GM12892 (cell line): ENCODE data around the gene POU2F3.

ENCODE experiments used
- DNase-seq: peaks from one replicate; pipeline ENCODE4 v3.0.0; 2011; ENCODE audit not compliant: insufficient read length
- FAIRE-seq: peaks from 2 replicates; lab custom pipeline; 2011; peaks lifted over from hg19 to GRCh38; lab: Jason Lieb, UNC
- POLR2A ChIP-seq: IDR thresholded peaks from 2 replicates; pipeline ENCODE4 v1.6.1; 2011; ENCODE audit warnings: low read depth, low read length, control low read depth
- POLR2AphosphoS5 ChIP-seq: IDR thresholded peaks from 2 replicates; pipeline ENCODE4 v1.6.1; 2011; ENCODE audit warnings: low read depth, low read length, control low read depth
- TAF1 ChIP-seq: IDR thresholded peaks from 2 replicates; pipeline ENCODE4 v1.6.1; 2011; ENCODE audit warnings: low read depth, mild to moderate bottlenecking, control low read depth, low read length, borderline replicate concordance

The POU2F3 gene

DNA sequence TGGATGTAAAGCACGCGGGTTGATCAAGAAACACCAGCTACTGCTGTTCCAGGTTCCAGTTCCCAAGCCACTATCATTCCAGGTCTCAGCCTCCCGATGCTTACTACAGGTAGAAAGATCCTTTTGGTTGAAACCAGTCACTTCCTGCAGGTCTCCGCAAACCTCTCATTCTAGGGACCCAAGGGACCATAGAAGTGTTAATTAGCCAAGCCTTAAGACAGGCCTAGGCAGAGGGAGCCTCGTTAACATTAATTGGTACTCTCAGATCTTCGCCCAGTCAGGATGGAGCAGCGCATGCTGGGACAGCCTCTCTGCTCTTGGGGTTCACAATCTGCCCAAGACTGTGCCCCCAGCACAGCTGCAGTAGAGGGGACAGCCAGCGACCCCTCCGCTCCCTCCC lies 40.3 kb upstream of the POU2F3 start:
- DNase-seq: no peak
- TF ChIP-seq POLR2AphosphoS5: no peak
- TF ChIP-seq TAF1: no peak
- no peak for TF ChIP-seq POLR2A
- no peak for FAIRE-seq

DNA sequence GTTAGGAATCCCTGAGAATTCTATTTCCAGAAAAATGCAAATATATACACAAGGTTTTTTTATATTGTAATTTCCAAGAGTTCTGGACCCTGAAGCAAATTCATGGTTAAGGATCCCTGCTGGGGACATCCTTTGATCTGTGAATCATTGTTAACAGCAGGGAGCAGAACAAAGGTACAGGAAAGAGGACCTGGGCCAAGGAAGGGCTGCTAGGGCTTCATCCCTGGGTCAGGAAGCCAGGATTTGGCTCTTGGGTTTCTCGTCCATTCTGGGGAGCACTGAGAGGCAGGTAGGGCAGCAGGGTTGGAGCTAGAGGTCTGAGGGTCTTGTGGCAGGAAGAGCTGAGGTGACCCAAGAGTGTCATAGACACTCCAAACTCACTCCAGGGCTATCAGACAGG lies 39.3 kb upstream of the POU2F3 start:
- FAIRE-seq (no peak), DNase-seq (no peak)
- TF ChIP-seq POLR2A (no peak), POLR2AphosphoS5 (no peak), TAF1 (no peak)

DNA sequence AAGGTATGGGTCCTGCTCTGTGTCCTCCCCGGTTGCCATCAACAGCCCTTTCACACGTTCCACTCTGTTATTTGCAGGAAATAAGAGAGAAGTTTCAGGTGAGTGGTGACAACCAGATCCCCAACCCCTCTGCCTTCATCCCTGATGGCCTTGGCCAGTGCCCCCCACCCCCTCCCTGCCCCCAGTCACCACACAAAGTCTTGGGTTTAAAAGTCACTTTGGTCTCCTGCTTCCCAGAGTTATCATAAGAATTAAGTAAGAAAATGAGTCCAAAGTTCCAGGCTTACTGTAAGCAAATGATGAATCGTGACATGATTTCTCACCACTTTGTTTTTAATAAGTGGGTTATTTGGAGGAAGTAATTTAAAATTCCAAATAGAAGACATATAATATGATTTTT lies 38.3 kb upstream of the POU2F3 start:
- no peak for TF ChIP-seq TAF1
- no peak for TF ChIP-seq POLR2A
- no peak for FAIRE-seq
- no peak for DNase-seq

DNA sequence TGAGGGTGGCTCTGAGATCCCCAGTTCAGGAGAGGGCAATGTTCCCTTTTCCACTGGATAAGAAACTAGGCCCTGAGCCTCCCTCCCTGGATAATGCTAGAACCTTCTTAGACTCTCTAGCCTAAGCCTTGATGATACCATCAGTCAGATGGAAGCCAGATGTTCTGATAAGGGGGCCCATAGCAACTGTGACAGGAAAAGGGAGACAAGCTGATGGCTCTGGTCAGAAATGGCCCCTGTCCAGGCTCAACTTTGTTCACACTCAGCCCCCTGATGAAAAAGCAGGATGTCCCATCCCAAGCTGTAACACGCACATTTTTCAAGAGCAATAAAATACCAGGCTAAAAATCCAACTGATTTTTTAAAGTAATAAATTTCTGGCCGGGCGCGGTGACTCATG lies 36.3 kb upstream of the POU2F3 start:
- DNase-seq: no peak
- FAIRE-seq: no peak
- TF ChIP-seq POLR2A: no peak
- TF ChIP-seq TAF1: no peak
- no peak for TF ChIP-seq POLR2AphosphoS5

DNA sequence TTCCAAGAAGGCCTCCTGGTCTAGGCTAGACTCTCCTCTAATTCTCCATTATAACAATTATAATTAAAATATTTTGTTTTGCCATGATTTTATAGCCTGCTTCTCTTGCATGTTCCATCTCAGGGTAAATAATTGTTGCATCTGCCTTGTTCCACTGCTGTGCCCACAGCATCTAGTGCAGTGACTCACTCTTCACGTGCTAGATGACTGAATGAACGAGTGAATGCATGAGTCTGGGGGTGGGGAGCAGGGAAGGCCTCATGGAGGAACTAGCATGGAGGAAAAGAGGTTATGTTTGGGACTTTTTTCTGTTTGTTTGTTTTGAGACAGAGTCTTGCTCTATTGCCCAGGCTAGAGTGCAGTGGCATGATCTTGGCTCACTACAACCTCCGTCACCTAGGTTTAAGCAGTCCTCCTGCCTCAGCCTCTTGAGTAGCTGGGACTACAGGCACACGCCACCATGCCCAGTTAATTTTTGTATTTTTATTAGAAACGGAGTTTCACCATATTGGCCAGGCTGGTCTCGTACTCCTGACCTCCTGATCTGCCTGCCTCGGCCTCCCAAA lies 34.3 kb upstream of the POU2F3 start:
- no peak for FAIRE-seq
- DNase-seq: no peak
- no peak for TF ChIP-seq POLR2A
- TF ChIP-seq TAF1: no peak
- no peak for TF ChIP-seq POLR2AphosphoS5

DNA sequence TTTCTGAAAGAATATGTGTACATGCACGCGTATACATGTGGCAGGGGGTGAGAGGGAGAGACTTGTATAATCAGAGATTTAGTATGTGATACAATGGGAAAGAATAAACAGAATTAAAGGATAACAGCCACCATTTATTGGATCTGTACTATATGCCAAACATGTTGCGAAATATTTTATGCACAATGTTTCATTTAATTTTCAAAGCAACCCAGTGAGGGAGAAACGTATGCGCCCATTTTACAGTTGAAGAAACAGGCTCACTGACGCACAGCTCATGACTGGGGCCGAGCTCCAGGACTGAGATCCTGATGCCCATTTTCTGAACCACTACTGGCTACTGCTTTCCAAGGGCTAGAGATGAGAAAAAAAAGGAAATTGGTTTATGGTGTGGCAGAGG lies 32.4 kb upstream of the POU2F3 start:
- TF ChIP-seq POLR2A (no peak), TAF1 (no peak), POLR2AphosphoS5 (no peak)
- DNase-seq (no peak), FAIRE-seq (no peak)

DNA sequence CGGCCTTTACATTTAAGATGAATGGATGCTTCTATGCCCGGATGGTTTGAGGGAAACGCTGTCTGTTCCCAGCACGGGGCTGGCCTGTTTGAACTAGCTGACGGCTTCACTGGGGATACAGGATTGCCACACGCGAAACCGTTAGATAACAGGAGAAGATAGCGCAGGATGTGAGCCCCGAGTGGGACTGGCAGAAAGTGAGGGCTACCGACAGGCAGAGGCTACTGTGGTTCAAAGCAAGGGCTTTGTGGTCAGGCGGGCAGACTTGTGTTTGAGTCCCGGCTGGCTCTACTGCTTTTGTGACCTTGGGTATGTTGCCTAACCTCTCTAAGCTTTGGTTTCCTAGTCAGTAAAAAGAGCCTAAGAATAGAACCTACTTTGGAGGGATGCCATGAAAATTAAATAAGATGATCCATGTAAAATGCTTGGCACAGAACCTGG lies 31.9 kb upstream of the POU2F3 start:
- no peak for DNase-seq
- TF ChIP-seq POLR2A: no peak
- no peak for TF ChIP-seq TAF1
- TF ChIP-seq POLR2AphosphoS5: no peak
- FAIRE-seq: no peak

DNA sequence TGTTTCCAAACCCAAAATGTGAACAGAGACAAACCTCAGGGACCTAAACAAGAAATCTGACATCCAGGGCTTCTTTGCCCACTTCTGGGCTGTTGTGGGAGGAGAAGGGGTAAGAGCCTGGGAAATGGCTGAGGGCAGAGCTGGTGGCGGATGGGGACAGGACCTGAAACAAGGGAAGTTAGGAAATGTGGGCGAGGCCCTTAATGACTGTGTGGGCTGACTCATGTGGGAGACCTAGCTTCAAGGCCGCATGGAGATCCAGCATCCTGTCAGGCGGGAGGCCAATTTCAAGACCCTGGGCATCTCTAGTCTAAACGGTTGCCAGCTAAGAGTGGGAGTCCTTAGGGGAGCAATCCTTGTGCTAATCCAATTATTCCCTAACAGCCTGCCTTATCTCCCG lies 31.2 kb upstream of the POU2F3 start:
- DNase-seq (no peak), FAIRE-seq (no peak)
- TF ChIP-seq POLR2AphosphoS5: no peak
- TF ChIP-seq TAF1: no peak
- TF ChIP-seq POLR2A: no peak

DNA sequence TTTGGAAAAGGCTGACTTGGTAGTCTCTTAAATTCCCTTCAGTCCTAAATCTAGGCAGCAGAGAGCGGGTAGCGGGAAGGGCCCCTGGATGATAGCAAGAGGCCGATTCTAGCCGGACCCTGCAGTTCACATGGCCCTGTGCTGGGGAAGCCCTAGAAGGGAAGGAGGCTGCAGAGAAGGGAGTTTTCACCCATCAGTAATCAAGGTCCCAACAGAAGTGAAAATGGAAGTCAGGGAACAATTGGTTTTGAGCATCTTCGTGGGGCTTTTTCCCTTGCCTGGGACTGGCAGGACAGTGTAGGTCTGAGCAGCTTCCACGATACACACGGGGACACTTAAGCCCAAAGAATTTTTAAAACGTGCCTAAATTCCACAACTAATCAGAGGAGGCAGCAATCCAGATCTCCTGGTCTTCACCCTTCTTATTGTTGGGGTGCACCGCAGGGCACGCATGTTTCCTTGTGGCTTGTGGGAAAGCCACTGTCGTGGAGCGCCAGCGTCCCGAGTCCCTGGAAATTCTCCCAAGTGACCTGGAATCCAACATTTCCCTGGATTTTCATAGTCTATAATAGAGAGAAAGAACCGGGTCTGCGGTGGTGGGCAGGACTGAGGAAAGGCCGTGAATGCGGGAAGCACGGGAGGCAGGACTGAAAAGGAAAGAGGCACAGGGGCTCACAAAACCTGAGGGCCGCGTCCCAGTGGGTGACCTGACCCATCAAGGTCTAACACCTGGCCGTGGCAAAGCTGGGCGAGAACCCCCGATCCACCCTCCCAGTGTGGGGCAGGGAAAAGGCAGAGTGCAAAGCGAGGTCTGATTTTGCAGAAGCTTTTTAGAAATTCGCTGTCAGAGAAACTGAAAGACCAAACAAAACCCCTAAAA lies 30.0 kb upstream of the POU2F3 start:
- no peak for FAIRE-seq
- no peak for DNase-seq
- TF ChIP-seq TAF1 (no peak), POLR2A (no peak), POLR2AphosphoS5 (no peak)

DNA sequence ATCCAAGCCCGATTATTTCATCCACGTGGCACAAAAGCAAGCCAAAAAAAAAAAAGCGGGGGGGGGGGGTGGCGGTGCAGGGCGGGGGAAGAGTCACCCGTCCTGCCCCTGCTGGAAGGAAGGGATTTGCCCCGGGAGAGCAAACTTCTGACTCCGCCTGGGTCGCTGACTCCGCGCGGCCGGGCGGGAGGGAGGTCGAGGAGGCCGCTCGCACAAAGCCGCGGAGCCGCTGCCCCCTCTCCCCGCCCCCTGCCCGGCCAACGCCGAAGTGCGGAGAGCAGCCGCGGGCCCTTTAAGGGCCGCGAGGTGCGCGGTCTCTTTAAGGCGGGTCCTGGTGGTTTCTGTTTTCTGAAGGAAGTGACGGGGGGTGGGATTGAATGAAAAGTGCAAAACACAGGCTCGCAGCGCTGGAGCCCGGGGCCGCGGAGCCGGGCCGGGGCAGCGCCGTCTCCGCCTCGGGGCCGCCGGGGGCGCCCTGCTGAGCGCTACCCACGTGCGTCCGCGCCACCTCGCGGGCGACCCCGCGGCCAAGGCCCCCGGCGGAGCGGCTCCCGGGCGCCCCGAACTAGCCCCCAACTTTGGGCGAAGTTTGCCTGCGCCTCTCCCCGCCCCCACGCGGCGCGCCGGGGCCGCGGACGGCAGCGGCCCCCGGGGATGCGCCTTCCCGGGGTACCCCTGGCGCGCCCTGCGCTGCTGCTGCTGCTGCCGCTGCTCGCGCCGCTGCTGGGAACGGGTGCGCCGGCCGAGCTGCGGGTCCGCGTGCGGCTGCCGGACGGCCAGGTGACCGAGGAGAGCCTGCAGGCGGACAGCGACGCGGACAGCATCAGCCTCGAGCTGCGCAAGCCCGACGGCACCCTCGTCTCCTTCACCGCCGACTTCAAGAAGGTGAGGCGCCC lies 29.1 kb upstream of the POU2F3 start, which contains the start of gene OAF:
OAF (plus strand) TSS at position 407 of the 896 bp plus-strand sequence; CDS start at position 655, 248 bp downstream.
- DNase-seq (peak; percentile 77), FAIRE-seq (peak; percentile 91)
- TF ChIP-seq POLR2A: no peak
